Hepatic stellate cell (primary cell): ENCODE data around the gene EN2.

Source experiments
- DNase-seq: peaks from one replicate; pipeline ENCODE4 v3.0.0; 2011; ENCODE audit warnings: low spot score

Gene EN2

GRCh38 chr7:155464183-155464582, 6.3 kb downstream of the EN2 start:
- DNase-seq = no peak

GRCh38 chr7:155464948-155465739, 7.2 kb downstream of the EN2 start:
- no peak for DNase-seq

- DNase-seq = no peak
Observed at GRCh38 chr7:155465761-155466141, 7.8 kb downstream of the EN2 start.

- DNase-seq = no peak
Observed at GRCh38 chr7:155466142-155466813, 8.3 kb downstream of the EN2 start.

GRCh38 chr7:155466814-155467733, 9.1 kb downstream of the EN2 start:
- DNase-seq = no peak

GRCh38 chr7:155467846-155468784, 10.2 kb downstream of the EN2 start:
- no peak for DNase-seq

- no peak for DNase-seq
Observed at GRCh38 chr7:155468785-155469148, 10.8 kb downstream of the EN2 start.

- DNase-seq = no peak
Observed at GRCh38 chr7:155469311-155470185, 11.6 kb downstream of the EN2 start.

- DNase-seq = no peak
Observed at GRCh38 chr7:155470186-155470487, 12.2 kb downstream of the EN2 start.

- DNase-seq = no peak
Observed at GRCh38 chr7:155470686-155471638, 13.0 kb downstream of the EN2 start.

- no peak for DNase-seq
Observed at GRCh38 chr7:155471718-155472117, 13.8 kb downstream of the EN2 start.

- DNase-seq = no peak
Observed at GRCh38 chr7:155477476-155477875, 19.5 kb downstream of the EN2 start.

GRCh38 chr7:155481764-155482163, 23.8 kb downstream of the EN2 start:
- DNase-seq = no peak

- DNase-seq = no peak
Observed at GRCh38 chr7:155482511-155483183, 24.7 kb downstream of the EN2 start.

- no peak for DNase-seq
Observed at GRCh38 chr7:155483245-155483644, 25.3 kb downstream of the EN2 start.

GRCh38 chr7:155483868-155484325, 26.0 kb downstream of the EN2 start:
- no peak for DNase-seq

GRCh38 chr7:155484483-155485399, 26.8 kb downstream of the EN2 start:
- no peak for DNase-seq
